Osteoblast (primary cell): ENCODE measurements around the gene CSNK2A2. TPM values are rescaled to one million over a fixed set of nuclear protein-coding genes. Genes with fewer than 3 reads are reported as not detected.

Experiments used
- DNase-seq: peaks from one replicate; pipeline ENCODE4 v3.0.0; 2011; ENCODE audit warnings: low spot score, mixed read lengths; ENCODE audit not compliant: insufficient read length; ENCODE audit errors: missing footprints
- H2AFZ ChIP-seq: 2 replicates; pipeline ENCODE4 v1.6.0; 2011; ENCODE audit warnings: mild to moderate bottlenecking, low read length
- H3K27ac ChIP-seq: 2 replicates; pipeline ENCODE4 v1.5.1; 2011; ENCODE audit warnings: mild to moderate bottlenecking, low read depth, low read length, moderate library complexity
- H3K27me3 ChIP-seq: 2 replicates; pipeline ENCODE4 v1.6.0; 2012; ENCODE audit warnings: mild to moderate bottlenecking, control low read depth, inconsistent platforms, low read length, moderate library complexity; ENCODE audit not compliant: insufficient read depth
- H3K36me3 ChIP-seq: 2 replicates; pipeline ENCODE4 v1.5.1; 2011; ENCODE audit warnings: mild to moderate bottlenecking, low read length, control low read depth, moderate library complexity; ENCODE audit not compliant: insufficient read depth
- H3K4me1 ChIP-seq: 2 replicates; pipeline ENCODE4 v1.5.1; 2011; ENCODE audit warnings: mild to moderate bottlenecking, low read length, control low read depth, moderate library complexity; ENCODE audit not compliant: insufficient read depth
- H3K4me2 ChIP-seq: 2 replicates; pipeline ENCODE4 v1.6.0; 2011; ENCODE audit warnings: mild to moderate bottlenecking, low read length; ENCODE audit not compliant: insufficient read depth
- H3K4me3 ChIP-seq: fragments of 200-600 bp; sonication (generic); 3 replicates; pipeline ENCODE4 v1.5.1; 2012; ENCODE audit warnings: mild to moderate bottlenecking, low read length, inconsistent platforms; ENCODE audit not compliant: insufficient read depth
- H3K79me2 ChIP-seq: 2 replicates; pipeline ENCODE4 v1.6.0; 2012; ENCODE audit warnings: mild to moderate bottlenecking, low read length, control low read depth, inconsistent platforms; ENCODE audit not compliant: insufficient read depth
- H3K9me3 ChIP-seq: 2 replicates; pipeline ENCODE4 v1.5.1; 2011; ENCODE audit warnings: low read depth, low read length, control low read depth
- H4K20me1 ChIP-seq: 2 replicates; pipeline ENCODE4 v1.6.0; 2012; ENCODE audit warnings: mild to moderate bottlenecking, low read length, control low read depth; ENCODE audit not compliant: insufficient read depth
- total RNA-seq: library from RNA; depleted of rRNA; stranded (reverse); fragments of >200 nt; gene quantifications from 2 replicates; pipeline ENCODE4 v1.2.3, GENCODE V29; 2012
- TF ChIP-seq, protein P1 (sequence below): IDR thresholded peaks from 2 replicates; pipeline ENCODE4 v1.5.1; 2011; ENCODE audit warnings: mild to moderate bottlenecking, low read depth, low read length, moderate library complexity; ENCODE audit errors: extremely low read depth

The CSNK2A2 gene
- total RNA-seq, 1 donor: 40.5 TPM

DNA sequence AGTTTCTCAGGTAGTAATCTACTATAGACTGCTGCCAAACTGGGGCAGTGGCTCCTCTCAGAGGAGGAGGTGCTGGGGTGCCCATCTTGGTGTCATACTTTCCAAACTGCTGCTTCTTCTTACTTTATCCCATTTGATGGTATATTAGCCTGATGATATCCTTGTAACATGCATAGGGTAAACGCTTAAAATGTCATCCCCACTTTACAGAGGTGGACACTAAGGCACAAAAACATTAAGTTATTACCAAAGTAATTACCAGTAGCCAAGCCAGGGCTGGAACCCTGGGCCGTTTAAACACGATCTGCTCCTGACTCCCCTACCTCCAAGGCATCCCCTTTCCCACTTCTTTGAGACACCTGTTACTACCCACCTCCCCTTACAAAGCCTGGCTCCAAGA lies 37.8 kb upstream of the CSNK2A2 start:
- Histone ChIP-seq H3K9me3 (no peaks in the 10 kb centered on the region), H3K36me3 (no peaks in the 10 kb centered on the region), H3K79me2 (no peaks in the 10 kb centered on the region), H3K4me1 (peaks cover 4% of the 10 kb centered on the region), H2AFZ (no peak overlapping the region), H3K27me3 (peaks cover 13% of the 10 kb centered on the region), H3K4me2 (no peak overlapping the region), H3K4me3 (no peak overlapping the region), H4K20me1 (no peaks in the 10 kb centered on the region), H3K27ac (no peak overlapping the region)
- DNase-seq: no peak
- TF ChIP-seq, protein P1, sequence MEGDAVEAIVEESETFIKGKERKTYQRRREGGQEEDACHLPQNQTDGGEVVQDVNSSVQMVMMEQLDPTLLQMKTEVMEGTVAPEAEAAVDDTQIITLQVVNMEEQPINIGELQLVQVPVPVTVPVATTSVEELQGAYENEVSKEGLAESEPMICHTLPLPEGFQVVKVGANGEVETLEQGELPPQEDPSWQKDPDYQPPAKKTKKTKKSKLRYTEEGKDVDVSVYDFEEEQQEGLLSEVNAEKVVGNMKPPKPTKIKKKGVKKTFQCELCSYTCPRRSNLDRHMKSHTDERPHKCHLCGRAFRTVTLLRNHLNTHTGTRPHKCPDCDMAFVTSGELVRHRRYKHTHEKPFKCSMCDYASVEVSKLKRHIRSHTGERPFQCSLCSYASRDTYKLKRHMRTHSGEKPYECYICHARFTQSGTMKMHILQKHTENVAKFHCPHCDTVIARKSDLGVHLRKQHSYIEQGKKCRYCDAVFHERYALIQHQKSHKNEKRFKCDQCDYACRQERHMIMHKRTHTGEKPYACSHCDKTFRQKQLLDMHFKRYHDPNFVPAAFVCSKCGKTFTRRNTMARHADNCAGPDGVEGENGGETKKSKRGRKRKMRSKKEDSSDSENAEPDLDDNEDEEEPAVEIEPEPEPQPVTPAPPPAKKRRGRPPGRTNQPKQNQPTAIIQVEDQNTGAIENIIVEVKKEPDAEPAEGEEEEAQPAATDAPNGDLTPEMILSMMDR: no peak

DNA sequence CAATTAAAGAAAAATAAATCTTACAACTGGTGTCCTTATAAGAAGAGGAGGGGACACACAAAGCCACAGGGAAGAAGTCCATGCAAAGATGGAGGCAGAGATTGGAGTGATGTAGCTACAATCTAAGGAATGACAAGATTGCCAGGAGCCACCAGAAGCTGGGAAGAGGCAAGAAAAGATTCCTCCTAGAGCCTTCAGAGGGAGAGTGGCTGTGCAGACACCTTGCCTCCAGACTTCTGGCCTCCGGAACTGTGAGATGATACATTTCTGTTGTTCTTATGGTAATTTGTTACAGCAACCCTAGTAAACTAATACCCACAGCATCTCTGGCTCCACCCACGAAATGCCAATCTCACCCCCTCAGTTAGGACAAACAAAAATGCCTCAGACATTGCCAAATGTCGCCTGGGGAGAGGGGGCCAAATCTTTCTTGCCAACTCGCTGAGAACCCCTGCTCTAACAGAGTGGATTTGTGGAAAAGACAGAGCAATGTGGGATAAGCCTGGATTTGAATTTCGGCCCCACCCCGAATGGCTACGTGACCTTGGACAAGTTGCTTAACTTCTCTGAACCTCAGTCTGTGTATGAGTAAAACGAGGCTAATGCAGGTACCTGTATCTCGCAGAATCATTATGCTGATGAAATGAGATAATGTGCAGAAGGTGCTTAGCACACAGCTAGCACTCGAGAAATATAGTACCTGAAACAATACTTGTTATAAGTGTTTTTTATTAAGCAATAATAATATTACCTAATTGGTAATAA lies 37.1 kb upstream of the CSNK2A2 start:
- H3K4me2 ChIP-seq: no peak overlapping the region
- TF ChIP-seq, protein P1: no peak
- no peak overlapping the region for H2AFZ ChIP-seq
- peaks cover 4% of the 10 kb centered on the region for H3K4me1 ChIP-seq
- H3K4me3 ChIP-seq: no peak overlapping the region
- H4K20me1 ChIP-seq: no peaks in the 10 kb centered on the region
- H3K27ac ChIP-seq: no peak overlapping the region
- peaks cover 13% of the 10 kb centered on the region for H3K27me3 ChIP-seq
- H3K36me3 ChIP-seq: no peaks in the 10 kb centered on the region
- H3K9me3 ChIP-seq: no peaks in the 10 kb centered on the region
- DNase-seq: no peak
- H3K79me2 ChIP-seq: no peaks in the 10 kb centered on the region

DNA sequence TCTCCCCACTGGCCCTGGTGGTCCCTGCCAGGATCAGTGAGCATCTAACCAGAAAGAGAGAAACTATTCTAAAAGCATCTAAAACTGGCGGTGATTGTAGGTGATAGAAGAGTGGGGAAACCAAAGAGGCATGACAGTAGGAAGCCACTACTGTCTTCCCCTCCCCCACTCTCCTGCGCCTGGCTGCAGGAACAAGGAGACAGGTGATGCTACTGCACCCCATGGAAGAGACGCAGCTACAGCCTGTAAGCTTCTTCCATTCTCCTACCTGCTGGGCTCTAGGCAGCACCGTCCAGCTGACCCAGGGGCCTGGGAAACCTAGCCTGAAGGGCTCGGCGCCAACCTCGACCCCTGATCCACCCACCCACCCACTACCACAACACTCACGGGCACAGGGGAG lies 32.4 kb upstream of the CSNK2A2 start:
- Histone ChIP-seq H3K4me1 (no peaks in the 10 kb centered on the region), H3K4me2 (no peak overlapping the region), H3K27ac (no peak overlapping the region), H3K9me3 (no peaks in the 10 kb centered on the region), H4K20me1 (no peaks in the 10 kb centered on the region), H2AFZ (no peak overlapping the region), H3K36me3 (no peaks in the 10 kb centered on the region), H3K27me3 (peaks cover 6% of the 10 kb centered on the region), H3K79me2 (no peaks in the 10 kb centered on the region), H3K4me3 (no peak overlapping the region)
- no peak for DNase-seq
- TF ChIP-seq, protein P1: no peak

DNA sequence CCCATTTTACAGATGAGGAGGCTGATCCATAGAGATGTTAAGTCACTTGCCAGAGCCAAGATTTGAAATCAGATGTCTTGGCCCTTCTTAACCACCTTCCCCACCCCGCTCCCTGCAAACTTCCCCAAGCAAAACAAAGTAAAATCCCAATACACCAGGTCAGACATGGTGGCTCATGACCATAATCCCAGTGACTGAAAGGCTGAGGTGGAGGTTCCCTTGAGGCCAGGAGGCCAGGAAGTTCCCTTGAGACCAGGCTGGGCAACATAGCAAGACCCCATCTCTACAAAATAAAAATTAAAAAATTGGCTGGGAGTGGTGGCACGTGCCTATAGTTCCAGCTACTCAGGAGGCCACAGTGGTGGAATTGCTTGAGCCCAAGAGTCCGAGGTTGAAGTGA lies 28.9 kb upstream of the CSNK2A2 start:
- TF ChIP-seq, protein P1: no peak
- H2AFZ ChIP-seq: no peak overlapping the region

More for the DNA sequence above, 28.9 kb upstream of the CSNK2A2 start:
- Histone ChIP-seq H3K4me2 (no peak overlapping the region), H3K27ac (no peak overlapping the region), H4K20me1 (no peaks in the 10 kb centered on the region), H3K36me3 (no peaks in the 10 kb centered on the region), H3K9me3 (no peaks in the 10 kb centered on the region), H3K79me2 (no peaks in the 10 kb centered on the region), H3K4me1 (no peaks in the 10 kb centered on the region), H3K4me3 (no peak overlapping the region), H3K27me3 (no peaks in the 10 kb centered on the region)
- no peak for DNase-seq
